Measurements from ENCODE around the gene RSPO4. TPM values are rescaled to one million over a fixed set of nuclear protein-coding genes. Genes with fewer than 3 reads are reported as not detected.

Gene RSPO4
- total RNA-seq, 1 donor, result not detected

GRCh38 chr20:913306-913849, 88.7 kb downstream of the RSPO4 start:
- no peak for DNase-seq (ENCODE audit: low read depth in 2 of 3, low spot score in 2 of 3)

GRCh38 chr20:911882-912600, 90.1 kb downstream of the RSPO4 start:
- DNase-seq (ENCODE audit: low read depth in 2 of 3, low spot score in 2 of 3), result no peak

- DNase-seq (ENCODE audit: low read depth in 2 of 3, low spot score in 2 of 3), result no peak
Measured at GRCh38 chr20:910870-911770, 91.0 kb downstream of the RSPO4 start.

- no peak for DNase-seq (ENCODE audit: low read depth in 2 of 3, low spot score in 2 of 3)
Measured at GRCh38 chr20:910132-910869, 91.8 kb downstream of the RSPO4 start.

GRCh38 chr20:909641-910040, 92.5 kb downstream of the RSPO4 start:
- DNase-seq (ENCODE audit: low read depth in 2 of 3, low spot score in 2 of 3), result no peak

Other genes starting within 250 kb of the RSPO4 start
- gene SLC52A3, start 233.8 kb downstream of the RSPO4 start, total RNA-seq, result 2.2 TPM
- 13.2 TPM for gene FAM110A, start 168.6 kb downstream of the RSPO4 start, total RNA-seq
- not detected for gene ANGPT4, start 86.0 kb downstream of the RSPO4 start, total RNA-seq
- 71.9 TPM for gene PSMF1, start 116.3 kb upstream of the RSPO4 start, total RNA-seq
- gene TMEM74B, start 182.7 kb upstream of the RSPO4 start, total RNA-seq, result 0.27 TPM
- under 0.01 TPM for gene C20orf202, start 201.1 kb upstream of the RSPO4 start, total RNA-seq
- not detected for gene RAD21L1, start 223.7 kb upstream of the RSPO4 start, total RNA-seq